EL (cell line): ENCODE results near the gene SHISAL2A.
"Not testable (repeated sequence)": the region's sequence is repeated elsewhere in the genome, so short reads cannot be mapped to it uniquely, and the experiment has no call there.

Experiments
- DNase-seq: peaks from one replicate; pipeline ENCODE4 v3.0.0-alpha.2; 2016

Gene SHISAL2A

DNA sequence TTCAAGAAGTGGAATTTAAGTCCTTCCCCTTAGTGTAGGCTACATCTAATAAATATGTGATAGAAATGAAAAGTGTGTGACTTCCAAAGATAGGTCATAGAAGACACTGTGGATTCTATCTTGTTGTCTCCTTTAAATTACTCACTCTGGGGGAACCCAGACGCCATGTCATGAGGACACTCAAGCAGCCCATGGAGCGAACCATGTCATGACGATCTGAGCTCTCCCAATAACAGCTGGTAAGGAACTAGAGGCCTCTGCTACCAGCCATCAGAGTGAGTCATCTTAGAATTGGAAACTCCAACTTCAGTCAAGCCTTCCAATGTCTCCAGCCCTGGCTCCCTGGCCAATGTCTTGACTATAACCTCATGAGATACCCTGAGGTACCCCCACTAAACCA, 58.9 kb downstream of the SHISAL2A start:
- peak; percentile 27 for DNase-seq

DNA sequence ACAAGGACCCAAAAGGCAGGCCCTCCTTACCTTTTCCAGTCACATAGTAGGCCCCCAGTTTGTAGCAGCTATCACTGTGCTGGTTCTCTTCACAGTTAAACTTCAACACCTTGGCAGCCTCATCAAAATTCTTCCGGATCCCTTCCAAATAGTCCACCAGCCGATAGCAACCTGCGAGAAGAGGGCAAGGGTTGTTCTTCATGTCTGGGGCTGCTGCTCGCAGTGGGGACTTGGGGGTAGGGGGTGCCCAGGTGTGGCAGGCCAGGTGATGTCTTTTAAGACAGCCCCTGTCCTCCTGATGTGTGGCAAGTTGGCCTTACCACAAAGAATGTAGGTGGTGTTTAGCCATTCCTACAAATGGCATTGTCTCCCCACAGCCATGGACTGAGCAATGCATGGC, 59.7 kb downstream of the SHISAL2A start:
- DNase-seq = no peak

GRCh38 chr1:52693351-52693750, 60.4 kb downstream of the SHISAL2A start:
- not testable (repeated sequence) for DNase-seq

GRCh38 chr1:52693843-52694242, 60.9 kb downstream of the SHISAL2A start:
- no peak for DNase-seq

DNA sequence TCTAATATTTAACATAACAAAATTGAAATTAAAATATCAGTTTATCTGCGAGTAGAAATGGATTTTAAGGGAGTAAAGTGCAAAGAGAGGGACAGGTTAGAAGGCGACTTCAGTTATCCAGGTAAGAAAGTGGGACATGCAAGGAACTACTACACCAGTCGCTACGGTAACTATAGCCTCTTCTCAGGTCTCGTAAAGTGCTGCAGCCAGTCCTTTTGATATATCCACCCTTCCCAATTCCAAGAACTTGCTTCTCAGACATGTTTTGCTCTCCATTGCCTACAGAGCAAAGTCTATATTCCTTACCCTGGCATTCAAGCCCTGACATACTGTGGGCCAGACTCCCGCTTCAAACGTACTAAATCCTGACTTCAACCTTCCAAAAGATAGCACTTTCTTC, 62.7 kb downstream of the SHISAL2A start:
- DNase-seq = no peak

DNA sequence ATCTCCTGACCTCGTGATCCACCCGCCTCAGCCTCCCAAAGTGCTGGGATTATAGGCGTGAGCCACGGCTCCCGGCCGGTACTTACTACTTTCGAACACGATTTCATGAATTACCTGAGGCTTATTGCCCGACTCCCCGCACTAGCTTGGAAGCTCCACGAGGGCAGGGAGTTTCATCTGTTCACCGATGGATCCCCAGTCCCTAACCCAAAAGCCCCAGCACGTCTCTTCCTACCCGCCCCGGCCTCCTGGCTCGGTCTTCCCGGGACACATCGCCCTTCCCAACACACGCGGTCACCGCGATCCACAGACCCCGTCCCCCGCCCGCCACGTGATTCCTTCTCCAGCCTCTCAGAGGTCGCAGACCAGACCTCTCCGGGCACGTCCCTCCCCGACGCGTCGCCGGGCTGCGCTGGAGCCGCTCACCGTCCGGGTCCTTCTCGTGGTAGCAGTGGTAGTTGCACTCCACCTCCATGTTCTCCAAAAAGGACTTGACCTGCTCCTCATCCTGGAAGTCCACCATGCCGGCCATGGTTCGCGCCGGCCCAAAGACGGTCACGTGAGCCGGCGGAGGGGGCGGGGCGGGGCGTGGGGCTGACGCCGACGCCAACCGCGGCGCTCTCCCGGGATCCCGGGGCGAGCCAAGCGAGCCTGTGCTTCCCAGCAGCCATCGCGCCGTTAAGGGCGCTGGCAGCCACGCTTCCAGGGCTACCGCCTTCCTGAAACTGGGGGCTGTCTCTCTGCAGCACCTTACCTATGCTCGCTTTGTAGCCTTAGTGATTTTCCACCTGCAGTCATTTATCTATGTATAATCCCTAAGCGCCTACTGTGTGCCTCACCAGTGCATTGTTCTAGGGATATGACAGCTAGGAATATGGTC, 65.1 kb downstream of the SHISAL2A start, which contains the start of gene COA7:
COA7 (minus strand) TSS at position 553 of the 880 bp plus-strand sequence; CDS start at position 532, 21 bp downstream.
- peak; percentile 85 for DNase-seq

DNA sequence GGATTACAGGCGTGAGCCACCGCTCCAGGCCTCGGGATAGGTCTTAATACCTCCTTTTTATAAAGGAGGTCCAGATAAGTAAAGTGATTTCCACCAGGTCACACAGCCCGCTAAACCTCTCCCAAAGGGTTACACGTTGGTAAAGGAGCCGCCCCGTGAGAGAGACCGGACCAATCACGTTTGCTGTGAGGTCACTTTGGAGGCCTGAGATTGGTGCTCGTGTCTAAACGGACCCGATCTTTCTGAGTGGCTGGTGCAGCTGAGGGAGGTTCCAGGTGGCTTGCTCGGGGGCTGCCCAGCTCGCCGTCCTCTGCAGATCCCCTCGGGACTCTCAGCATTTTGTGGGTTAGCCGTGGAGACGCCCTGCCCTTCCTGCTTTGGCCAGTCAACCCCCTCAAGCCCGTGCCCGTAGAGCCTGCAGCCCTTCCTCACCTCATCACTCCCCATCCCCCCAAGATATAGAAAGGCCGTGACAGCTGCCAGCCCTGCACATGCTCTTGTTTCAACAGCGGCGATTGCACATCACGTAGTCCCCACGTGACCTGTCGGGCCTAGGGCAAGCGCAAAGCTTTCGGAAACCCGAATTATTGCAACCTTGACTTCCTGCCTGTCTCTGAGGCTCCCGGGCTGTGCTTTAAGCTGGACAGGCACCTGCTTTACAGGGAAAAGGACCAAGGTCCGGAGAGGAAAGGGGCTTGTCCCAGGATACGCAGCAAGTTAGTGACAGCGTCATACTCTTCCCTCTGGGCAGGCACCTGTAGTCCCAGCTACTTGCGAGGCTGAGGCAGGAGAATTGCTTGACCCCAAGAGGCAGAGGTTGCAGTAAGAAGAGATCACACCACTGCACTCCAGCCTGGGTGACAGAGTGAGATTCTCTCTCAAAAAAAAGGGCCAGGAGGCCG, 70.2 kb downstream of the SHISAL2A start:
- peak; percentile 88 for DNase-seq

DNA sequence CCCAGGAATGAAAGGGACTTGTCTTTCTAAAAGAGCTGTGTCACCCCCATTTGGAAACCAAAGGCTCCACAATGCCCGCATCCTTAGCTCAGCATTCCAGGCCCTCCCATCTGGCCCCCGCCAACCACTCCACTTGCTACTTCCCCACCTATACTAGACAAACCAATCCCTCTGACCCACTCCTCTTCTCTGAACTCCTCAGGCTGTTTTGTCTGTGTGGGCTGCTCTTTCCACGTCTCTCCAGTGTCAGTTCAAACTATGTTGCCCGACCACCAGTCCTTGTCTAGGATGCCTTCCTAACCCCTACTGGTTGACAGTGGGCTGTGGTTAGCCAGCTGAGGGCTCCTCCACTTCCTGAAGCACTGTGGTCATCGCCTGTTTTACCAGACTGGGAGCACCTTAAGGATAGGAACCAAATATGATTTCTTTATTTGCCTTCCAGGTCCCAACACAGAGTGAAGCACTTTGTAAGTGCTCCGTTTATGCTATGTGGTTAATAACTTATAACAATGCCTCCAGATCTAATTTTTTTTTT, 73.2 kb downstream of the SHISAL2A start:
- no peak for DNase-seq
